Inferior parietal cortex (tissue), 1 donor: ENCODE results near the gene CYB561A3.

Experiments used
- DNase-seq: peaks from one replicate; pipeline ENCODE4 v3.0.0-alpha.2; 2016; ENCODE audit errors: extremely low spot score

The CYB561A3 gene

DNA sequence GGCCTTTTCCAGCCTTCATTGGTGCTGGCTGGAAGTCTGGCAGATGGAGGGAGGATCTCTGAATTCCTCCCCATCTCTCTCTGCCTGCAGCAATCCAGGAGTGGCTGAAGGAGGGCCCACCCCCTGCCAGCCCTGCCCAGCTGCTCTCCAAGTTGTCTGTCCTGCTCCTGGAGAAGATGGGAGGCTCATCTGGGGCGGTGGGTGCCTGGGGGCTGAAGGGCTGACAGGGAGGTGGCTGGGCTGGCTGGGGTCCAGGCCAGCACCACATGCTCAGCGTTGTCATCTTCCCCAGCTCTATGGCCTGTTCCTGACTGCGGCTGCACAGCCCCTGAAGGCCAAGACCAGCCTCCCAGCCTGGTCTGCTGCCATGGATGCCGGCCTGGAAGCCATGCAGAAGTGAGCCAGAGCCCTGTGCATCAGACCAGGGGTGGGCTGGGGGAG is 16.5 kb downstream of the CYB561A3 start:
- no peak for DNase-seq

DNA sequence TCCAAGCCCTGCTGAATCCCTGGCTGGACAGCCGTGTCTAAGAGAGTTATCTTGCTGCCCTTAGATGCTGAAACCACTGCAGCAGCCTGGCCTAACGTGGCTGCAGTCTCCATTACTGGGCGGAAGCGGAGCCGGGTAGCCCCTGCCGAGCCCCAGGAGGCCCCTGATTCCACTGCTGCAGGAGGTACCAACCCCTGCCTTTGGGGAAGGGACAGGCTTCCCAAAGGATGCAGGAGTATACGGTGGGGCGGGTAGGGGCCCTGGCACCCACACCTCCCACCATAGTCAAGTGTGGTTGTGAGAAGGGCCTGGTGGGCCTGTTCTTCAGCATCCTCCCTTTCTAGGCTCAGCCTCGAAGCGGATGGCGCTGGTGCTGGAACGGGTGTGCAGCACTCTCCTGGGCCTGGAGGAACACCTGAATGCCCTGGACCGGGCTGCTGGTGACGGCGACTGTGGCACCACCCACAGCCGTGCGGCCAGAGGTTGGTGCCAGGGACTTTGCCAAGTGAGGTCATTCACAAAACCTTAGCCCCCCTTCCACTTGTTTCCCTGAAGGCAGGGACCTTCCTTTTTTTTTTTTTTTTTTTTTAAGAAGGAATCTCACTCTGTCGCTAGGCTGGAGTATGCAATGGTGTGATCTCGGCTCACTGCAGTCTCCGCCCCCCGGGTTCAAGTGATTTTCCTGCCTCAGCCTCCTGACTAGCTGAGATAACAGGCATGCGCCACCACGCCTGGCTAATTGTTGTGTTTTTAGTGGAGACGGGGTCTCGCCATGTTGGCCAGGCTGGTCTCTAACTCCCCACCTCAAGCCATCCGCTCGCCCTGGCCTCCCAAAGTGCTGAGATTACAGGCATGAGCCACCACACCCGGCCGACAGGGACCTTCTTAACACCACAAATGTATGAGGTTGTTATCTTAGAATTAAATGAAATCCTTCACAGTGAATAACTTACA is 17.6 kb downstream of the CYB561A3 start:
- DNase-seq = no peak

DNA sequence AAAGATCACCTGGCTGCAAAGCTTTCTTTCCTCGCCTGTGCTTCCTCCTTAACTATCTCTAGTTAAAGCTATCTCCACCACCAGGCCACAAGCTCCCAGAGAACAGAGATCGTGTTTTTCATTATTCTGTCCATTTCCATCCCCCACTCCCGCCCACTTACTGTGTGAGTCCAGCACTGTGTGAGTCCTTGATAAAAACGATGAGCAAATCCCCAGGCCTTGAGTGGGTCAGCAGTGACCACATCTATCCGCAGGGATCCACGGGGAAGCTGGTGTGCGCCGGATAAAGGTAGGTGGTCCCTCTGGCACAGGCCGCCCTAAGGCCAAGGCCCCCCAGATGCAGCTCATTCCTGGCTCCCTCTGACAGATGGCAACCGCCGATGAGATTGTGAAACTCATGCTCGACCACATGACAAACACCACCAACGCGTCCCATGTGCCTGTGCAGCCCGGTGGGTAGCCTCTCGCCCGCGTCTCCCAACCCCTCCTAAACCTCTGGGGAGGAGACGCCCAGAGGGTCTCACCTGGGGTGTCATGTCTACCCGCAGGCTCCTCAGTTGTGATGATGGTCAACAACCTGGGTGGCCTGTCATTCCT is 19.4 kb downstream of the CYB561A3 start:
- DNase-seq = no peak

DNA sequence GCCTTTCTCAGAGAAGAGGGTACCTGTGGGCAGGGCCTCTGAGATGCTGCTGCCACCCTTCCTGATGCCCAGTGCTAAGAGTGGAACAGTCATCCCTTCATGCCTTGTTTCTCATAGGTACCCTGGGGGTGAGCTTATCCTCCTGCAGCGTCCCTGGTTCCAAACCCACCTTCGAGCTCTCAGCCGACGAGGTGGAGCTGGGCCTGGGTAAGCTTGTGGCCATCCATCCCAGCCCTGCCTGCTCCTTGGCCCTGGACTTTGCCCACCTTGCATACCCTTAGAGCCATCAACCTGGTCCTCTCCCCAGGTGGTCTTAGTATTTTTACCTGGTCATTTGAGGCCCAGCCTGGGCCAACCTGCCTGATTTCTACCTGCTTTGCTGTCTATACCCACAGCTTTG is 20.0 kb downstream of the CYB561A3 start:
- DNase-seq = no peak

DNA sequence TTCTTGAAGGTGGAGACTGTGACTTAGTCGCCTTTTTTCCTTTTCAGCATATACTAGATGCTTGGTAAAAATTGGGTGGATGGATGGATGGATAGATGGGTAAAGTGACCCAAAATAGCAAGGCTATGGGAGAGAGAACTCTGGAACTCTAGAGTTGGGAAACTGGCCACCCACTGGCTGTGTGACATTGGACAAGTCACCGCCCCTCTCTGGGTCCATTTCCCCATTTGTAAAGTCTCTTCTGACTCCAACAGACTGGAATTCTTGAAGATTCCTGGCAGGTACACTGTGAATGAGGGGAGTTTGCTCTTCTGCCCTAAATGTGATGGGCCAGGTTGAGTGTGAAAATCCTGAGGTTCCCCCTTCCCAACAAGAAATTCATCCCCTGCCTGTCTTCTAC is 20.7 kb downstream of the CYB561A3 start:
- no peak for DNase-seq

DNA sequence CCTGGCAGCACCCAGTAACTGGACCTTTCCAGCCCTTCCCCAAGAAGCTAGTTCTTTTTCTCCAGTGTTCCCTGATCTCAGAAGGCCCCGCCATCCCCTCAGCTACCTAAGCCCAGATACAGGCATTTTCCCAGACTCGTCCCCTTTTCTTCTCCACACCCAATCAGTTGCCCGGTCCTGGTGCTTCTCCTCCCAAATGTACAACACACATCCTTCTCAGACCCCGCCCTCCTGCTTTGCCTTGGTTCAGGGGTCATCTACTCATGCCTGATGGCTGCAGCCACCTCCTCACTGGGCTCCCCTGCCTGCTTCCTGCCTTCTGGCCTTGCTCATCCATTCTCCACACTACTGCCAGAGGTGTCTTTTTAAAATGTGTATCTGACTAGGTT is 22.2 kb downstream of the CYB561A3 start:
- DNase-seq = no peak

DNA sequence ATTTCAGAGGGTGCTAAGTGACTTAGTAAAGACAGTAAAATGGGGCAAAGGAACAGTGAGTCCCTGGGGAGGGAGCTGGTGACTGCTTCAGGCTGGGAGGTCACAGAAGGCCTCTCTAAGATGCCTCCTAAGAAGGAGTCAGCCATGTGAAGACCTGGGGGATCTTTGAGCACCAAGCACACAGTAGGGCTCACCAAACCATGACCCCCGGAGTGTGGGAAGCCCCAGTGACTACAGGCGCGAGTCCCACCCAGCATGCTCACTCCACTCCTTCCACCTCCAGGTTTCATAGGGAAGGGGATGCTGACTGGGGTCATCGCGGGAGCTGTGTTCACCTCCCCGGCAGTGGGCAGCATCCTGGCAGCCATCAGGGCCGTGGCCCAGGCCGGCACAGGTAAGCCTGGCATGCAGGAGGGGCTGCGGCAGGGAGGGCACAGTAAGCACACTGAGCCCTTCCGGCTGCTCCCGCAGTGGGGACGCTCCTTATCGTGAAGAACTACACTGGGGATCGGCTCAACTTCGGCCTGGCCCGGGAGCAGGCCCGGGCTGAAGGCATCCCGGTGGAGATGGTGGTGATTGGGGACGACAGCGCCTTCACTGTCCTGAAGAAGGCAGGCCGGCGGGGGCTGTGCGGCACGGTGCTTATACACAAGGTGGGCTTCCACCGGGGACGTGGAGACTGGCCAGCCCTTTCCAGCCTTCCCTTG is 22.7 kb downstream of the CYB561A3 start:
- DNase-seq = no peak

DNA sequence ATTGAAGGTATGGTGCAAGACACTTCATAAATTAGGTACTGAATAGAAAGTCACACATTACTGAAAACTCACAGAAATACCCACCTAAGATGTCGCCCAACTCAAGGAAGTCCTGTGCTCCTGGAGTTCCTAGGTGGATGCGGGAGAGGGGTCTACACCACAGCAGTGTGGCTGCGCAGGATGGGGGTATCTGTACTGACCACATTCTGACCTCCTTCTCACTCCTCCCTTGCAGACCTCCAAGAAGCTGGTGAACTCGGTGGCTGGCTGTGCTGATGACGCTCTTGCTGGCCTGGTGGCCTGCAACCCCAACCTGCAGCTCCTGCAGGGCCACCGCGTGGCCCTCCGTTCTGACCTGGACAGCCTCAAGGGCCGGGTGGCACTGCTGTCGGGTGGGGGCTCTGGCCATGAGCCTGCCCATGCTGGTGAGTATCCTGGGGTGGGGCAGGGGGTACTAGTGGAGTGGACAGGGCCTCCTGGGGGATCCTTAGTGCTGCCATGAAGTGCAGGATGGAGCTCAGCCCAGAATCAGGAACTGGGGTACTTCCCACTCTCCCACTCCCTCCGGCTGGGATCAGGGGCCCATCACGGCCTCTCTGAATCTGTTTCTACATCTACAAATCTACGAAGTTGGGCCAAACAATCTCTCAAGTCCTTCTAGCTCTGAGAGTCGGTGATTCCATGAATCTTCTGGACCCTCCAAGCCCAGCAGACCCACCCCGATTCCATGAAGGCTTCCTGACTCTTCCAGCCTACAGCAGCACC is 23.8 kb downstream of the CYB561A3 start:
- no peak for DNase-seq

DNA sequence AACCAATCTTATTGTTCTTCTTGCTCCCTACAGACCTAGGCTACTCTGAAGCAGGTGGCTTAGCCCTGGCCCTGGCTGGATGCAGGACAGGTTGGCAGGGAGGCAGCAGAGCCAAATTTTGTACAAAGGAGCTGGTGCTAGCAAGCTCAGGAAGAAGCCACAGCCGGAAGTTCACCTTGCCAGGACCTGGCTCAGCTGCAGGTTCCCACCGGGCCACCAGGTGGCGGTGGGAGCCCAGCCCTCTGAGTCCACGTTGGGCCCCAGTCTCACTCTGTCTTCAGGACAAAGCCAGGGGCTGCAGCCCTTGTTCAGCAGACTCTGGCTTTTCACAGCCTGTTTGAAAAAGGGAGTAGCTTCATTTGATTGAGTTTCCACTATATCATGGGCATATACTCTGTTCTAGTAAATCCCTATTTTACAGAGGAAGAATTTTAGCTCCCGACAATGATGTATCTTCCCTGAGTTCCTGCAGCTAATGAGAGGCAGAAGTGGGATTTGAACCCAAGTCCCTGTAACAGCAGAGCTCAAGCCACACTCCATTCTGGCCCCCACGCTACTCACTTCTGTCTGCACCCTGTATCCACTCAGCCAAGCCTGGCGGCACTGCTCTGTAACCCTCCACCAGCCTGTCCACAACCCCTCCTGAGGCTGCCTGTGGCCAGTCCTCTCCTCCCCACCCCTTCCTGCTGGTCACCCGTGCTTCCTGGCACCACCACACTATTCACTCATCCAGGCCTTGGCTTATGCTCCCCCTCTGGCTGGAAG is 25.3 kb downstream of the CYB561A3 start:
- DNase-seq = peak; percentile 70

DNA sequence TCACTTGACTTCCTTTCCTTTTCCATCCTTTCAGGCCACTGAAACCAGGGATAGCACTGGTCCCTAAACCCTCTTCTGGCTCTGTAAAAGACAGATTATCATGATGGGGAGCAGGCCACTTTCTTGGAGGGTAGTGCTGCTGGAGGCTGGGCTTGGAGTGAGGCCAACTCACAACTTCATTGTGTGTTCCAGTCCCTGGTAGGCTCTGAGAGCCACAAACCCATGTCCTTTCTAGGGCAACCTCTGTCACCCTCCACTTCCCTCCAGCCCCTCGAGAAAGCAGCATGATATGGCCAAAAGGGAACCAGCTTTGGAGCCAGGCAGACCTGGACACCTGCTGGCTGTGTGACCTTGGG is 26.3 kb downstream of the CYB561A3 start:
- DNase-seq = no peak

DNA sequence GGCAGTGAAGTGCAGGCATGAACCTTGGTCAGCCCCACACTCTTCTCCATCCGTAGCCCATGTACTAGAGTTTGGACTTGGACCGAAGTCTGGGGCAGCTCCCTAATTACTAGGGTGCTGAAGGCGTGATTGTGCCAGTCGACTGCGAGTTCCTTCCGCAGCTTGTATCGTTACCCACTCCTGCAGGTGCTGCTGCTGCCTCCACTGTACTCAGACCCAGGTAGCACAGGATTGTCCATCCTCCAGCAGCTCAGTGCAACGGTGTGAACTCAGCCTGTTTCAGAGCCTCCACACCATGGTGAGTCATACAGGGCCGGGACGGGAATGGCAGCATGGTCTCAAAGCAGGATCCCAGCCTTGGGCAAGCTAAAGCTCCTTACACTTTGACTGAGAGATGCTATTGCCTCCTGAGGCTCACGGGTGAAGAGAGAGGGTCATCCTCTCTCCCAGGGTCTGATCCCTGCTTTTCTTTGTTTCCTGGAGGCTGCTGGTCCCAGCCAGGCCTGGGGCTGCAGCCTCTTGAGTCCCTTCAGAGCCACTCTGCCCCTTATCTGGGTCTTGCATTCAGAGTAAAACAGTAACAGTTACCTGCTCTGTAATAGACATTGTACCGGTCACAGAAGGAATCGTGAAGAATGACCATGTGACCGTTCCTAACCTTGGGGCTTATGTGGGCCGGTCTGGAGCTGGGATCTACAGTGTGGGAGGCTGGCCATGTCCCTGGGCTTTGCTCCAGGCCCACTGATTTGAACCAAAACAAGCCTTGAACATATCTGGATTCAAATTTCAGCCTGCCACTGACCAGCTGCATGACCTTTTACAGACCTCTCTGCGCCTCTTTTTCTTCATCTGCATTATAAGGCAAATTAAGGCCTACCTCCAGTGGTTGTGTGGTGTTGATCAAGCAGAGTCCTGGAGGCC is 27.0 kb downstream of the CYB561A3 start:
- no peak for DNase-seq

DNA sequence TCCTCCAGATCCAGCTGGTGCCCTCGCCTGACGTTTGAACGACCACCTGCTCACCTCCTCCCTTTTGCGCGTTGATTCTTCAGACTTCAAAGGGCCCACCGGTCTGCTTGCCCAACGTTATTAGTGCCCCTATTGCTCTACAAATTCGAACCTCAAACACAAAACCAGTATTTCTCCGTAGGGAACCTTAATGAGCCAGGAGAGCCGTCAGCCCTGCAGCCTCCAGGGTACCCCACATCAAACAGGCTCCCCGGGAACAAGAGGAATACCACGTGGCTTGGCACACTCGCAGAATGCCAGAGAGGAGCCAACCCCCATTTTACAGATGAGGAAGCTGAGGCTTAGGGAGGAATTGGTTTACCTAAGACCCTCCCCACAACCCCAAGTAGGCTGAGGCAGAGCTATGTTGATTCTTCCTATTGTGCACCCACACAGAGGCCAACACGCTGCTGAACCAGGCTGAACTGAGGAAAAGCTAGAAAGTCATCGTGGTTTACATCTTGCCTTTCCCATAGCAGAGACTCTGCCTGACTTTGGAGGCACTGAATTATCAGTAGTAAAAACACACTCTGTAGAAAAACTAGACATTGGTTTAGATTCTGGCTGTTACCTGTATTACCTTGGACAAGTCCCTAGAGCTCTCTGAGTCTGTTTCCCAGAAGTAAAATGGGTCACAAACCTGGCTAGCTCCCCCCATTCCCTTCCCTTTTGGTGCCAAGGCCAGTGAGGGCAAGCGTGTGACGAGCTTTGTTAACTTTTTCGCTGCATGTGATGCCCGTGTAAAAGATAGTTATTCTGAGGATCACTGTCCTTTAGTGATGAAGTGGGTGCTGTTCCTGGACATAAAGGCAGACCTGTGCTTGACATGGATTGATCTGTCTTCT is 27.9 kb downstream of the CYB561A3 start:
- no peak for DNase-seq

DNA sequence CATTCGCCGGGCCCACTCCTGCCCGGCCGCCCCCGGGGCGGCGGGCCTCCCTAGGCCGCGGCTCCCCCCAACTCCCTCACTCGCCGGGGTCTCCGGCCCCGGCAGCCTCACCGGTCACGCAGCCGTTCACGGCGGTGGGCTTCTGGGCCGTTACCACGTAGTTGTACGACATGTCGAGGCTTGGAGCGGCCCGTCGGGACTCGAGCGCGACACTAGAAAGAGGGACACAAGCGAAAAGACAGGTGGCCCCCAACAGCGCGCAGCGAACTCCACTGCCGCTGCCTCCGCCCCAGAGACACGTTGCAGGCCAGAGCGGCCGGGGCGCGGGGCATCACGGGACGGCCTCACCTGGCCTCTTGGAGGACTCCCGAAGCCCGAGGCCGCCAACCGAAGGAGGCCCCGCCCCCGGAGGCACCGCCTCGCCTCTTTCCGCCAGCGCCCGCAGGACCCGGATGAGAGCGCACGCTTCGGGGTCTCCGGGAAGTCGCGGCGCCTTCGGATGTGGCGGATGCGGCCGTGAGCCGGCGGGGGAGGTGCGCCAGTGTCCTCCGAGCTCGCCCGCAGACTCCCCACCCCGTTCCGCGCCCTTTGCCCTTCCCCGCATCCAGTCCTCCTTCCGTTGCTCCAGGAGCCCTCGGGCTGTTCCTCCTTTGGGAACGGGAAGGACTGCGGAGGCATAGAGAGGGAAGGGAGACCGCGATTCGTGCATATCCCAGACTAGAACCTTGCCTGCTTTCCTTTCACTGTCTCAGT is 28.7 kb downstream of the CYB561A3 start, which contains the start of the genes DDB1 and TKFC:
Gene DDB1, minus strand, starts transcription at position 309 of the 753 bp plus-strand sequence. Its CDS starts 137 bp downstream, at position 172.
Gene TKFC, plus strand, starts transcription at position 432 of the 753 bp plus-strand sequence. CDS start 1,501 bp downstream, outside the sequence.
- DNase-seq = peak; percentile 93

DNA sequence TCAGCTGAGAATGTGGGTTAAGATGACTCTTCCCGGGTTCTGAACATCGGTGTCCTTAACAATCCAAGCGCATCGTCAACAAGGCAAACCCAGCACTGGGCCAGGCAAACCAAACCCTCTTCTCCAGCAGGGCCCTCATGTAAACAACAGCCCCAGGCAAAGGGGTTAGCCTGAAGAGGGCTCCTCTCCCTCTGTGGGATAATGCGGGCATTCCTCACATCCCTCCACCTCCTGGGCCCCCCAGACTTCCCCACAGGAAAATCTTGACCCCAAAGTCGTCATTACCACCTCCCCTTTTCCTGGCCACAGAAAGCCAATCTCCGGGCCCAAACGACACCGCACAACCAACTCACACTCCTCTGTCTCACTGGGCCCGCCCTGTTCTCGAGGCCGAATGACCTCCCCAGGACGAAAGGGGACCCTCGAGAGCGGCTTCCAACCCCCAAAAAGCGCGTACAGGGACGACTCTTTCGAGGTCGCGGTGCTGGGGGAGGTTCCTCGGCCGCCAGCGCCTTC is 29.3 kb downstream of the CYB561A3 start:
- DNase-seq = no peak

DNA sequence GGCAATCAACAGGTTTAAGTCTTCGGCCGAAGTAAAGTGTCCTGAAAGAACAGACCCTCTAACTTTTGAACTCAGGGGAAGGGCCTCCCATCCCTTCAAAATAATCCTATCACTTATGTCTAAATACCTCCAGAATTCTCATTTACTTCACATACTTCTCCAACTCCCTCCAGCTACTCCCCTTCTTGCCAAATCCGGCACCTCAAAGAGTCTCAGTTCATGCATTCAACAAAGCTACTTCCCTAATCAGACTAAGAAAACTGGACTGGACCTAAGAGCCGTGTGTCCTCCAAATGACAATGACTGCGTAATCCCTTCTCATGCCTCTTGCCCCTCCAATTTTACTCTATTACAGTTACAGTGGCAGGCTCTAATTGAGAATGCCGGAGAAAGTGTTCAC is 30.0 kb downstream of the CYB561A3 start:
- DNase-seq = no peak

DNA sequence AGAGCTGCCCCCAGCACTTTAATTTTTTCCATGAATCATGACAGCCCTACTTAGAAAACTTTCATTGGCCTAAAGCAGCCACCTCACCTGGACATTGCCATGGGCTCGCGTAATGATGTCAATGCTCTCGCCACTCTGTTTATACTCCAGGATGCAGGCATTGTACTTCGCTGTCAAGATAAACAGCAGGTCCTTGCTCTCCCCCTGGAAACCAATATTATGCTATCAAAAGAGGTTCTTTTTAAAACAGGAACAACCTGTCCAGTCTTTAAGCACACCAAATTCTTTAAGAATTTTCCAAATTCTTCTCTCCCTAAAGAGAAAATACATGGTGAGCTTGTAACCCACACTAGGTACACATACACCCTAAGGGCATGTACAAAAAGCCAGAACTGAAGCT is 31.8 kb downstream of the CYB561A3 start:
- DNase-seq = no peak

DNA sequence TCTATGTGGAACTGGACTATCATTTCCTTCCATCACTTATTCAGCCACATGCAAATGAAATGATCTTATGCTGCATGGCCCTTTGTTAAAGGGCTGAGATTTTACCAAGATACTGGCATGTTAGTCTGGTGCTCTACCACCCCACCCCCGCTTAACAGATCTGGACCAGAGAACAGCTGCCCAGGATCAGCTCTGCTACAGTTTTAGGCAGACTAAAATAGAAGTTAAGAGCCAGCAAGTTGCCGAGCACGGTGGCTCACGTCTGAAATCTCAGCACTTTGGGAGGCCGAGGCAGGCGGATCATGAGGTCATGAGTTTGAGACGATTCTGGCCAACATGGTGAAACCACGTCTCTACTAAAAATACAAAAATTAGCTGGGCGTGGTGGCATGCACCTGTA is 33.3 kb downstream of the CYB561A3 start:
- no peak for DNase-seq

DNA sequence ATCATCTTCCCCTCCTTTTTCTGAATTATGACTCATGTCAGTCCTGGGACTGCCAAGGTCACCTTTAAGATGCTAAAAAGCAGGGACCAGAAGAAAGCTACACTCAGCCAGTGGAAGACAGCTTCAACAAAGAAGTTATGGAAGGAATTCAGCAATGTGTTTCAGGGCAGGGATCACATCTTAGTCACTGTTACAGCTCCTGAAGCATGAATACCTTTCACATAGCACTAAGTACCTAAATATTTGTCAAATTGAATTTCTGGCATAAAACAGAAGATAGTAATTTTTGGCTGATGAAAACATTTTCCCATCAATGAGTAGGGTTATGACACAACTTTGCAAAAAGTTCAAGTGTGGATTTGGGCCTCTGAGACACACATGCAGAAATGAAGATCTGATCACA is 34.0 kb downstream of the CYB561A3 start:
- DNase-seq = no peak
